Left ventricle myocardium superior (tissue), 1 donor: ENCODE measurements around the gene RPTOR. TPM values are rescaled to one million over a fixed set of nuclear protein-coding genes. Genes with fewer than 3 reads are reported as not detected.

Source experiments
- ATAC-seq: fragments of 200-7000 bp; cut with Tn5 transposase; one replicate; pipeline ENCODE4 v1.9.1; 2020; ENCODE audit warnings: mild to moderate bottlenecking, moderate library complexity
- DNase-seq: peaks from one replicate; pipeline ENCODE4 v3.0.0-alpha.2; 2020
- intact Hi-C: fragments of 100-400 bp; cut with micrococcal nuclease; formaldehyde crosslinking; loops from one replicate; pipeline ENCODE4 v1.11.0; 2022
- total RNA-seq: library from RNA; stranded (reverse); fragmentation: NEBNext Ultra II Directional; extraction: Animal tissue kit (Norgen Biotek cat#: 25700); gene quantifications from one replicate; pipeline ENCODE4 v1.2.1, GENCODE V29; 2021
- donor health status: DM: no; HTN: yes; CAD: no; lungs with severe emphysema.

RPTOR gene
- total RNA-seq, 1 donor from 2014 or later, result 20.9 TPM

DNA sequence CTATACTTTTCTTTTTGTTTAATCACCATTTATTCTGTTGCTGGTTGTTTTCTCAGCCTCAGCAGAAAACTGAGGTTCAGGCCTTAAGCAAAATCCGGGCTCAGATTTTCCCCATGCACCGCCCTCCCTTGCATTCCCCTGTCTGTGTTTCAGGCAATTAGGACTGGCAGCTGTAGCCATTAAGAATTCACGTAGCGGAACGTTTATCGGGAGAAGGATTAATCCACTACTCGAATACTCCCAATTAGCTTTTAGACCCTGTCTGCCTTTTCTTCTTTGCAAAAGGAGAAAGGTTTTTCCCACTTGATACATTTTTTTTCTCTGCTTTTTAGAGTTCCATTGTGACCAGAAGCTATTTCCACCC lies 173.1 kb downstream of the RPTOR start:
- DNase-seq (no peak), ATAC-seq (no peak)
- intact Hi-C loops, result no loop called here

DNA sequence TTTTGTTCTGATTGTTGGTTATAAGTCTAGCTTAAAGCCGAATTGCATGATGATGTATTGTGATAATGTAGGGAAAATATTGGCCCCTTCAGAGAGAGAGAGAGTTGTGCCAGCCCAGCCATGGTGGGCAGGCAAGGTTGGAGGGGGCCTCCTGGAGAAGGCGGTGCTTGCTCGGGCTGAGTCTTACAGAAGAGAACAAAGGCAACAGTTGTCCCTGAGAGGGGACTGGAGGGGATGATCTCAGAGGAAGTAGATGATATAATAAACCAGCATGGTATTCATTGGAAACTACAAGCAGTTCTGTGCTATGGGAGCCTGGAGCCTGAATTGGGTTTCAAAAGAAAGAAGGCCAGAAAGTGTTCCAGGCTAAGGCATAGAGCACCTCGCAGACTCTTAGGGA lies 173.8 kb downstream of the RPTOR start:
- ATAC-seq, result no peak
- intact Hi-C loops, result no loop called here
- no peak for DNase-seq

DNA sequence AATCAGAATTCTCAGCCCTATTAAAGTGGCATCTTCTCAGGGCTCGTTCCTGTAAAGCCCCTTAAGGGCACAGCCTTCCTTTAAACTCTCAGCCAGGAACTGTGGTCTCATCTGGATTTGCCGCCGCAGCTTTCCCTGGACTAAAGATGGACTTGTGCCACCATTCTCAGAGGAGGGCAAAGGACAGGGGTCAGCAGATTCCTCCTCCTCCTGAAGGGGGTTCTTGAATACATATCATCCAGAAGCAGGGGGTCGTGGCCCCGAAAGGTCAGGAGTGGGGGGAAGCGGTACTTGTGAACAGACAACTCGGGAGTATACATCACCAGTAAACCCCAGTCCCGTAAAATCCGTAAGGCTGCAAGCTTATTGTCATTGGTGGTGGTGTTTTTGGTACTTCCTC lies 174.8 kb downstream of the RPTOR start:
- intact Hi-C loops, result no loop called here
- DNase-seq (no peak), ATAC-seq (no peak)

DNA sequence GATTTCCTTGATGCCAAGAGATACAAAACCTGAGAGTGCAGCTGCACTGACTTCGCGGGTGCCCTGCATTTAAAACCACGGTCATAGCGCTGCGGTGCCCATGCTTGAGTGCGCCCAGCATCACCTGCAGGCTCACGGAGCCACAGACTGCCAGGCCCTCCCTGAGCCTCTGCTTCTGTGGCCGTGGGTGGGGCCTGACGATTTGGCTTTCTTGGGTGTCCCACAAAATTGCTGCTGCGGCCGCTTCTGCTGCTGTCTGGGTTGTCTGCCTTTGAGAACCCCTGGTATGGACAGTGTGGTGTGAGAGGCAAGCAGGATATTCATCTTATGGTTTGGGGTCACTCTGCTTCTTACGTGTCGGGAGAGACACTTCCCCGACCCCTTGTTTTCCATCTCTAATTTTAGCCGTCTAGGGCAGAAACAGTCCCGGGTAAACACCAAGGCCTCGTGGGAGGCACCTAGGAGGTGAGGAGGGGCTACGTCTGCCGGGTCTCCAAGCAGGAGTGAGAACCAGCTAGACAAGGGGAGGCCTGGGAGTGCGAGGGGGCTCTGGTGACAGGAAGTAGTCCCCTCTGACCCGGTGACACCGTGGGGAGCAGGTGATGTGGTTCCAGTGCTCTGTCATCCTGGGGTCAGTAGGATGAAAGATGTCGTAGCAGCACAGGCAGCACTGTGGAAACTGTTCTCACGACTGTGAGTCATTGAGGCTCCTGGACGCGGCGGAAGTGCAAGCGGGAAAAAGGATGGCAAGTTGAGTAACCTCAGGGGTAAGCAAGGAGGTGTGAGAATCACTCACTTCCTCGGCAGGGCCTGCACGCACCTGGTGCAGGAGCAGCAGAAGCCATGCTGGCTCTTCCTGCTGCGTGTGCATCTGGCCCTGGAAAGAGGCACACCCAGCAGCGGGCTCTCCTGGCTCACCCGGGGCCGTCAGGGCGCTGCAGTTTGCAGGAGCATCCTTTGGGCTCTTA lies 176.3 kb downstream of the RPTOR start:
- ATAC-seq (no peak), DNase-seq (no peak)
- intact Hi-C loops, result no loop called here

DNA sequence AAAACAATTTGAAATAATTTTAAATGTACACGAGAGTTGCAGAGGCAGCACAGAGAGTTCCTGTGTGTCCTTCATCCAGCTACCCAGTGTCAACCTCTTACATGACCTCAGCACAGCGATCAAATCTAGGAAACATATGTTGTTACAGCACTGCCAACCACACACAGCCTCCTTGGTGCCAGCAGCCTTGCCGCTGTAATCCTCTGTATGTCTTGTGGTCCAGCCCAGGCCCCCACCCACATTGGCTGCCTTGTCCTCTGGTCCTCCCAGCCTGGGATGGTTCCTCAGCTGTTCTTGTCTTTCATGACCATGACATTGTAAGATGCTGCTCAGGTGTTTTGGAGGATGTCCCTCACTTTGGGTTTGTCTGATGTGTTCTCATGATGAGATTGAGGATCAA lies 178.0 kb downstream of the RPTOR start:
- no peak for DNase-seq
- intact Hi-C loops, result no loop called here
- ATAC-seq, result no peak

DNA sequence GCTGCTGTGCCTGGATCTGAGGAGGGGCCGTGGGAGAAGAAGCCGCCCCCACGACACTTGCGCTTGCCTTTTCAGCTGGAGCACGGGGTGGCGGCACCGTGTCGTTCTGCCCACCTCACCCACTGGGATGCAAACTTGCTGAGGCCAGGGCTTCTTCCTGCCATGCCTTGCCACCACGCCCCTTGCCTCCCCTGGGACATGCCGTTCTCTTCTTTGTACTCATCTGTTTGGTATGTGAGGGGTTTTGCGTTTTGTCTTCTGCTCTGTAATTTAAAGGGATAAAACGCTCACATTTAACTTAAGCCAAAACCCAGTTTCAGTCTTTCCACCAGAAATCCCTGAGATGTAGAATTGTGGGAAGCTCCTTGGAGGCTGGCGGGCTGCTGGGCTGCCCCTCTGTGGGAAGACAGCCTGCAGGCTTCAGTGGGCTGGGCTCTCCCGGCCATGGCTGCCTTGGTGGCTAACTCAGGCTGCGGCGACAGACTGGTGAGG lies 180.2 kb downstream of the RPTOR start:
- DNase-seq (no peak), ATAC-seq (no peak)
- intact Hi-C loops, result no loop called here

DNA sequence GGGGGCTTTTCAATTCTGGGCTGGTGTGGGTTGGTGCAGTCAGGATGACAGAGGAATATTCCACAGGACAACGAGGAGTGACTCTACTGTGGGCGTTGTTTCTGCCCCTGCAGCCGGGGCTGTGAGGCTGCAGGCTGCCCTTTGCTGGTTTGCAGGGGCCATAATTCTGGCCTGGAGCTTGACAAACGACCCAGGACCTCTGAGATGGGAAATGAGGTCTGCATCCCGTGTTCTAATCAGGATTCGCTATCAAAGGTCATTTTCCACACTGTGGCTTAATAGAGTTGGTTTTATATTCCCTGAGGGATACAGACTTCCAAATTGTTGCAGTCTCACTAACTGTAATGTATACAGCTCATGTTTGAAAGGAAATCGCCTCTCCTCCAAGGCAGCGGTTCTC lies 180.9 kb downstream of the RPTOR start:
- intact Hi-C loops, result no loop called here
- DNase-seq, result no peak
- ATAC-seq, result peak; percentile 11

DNA sequence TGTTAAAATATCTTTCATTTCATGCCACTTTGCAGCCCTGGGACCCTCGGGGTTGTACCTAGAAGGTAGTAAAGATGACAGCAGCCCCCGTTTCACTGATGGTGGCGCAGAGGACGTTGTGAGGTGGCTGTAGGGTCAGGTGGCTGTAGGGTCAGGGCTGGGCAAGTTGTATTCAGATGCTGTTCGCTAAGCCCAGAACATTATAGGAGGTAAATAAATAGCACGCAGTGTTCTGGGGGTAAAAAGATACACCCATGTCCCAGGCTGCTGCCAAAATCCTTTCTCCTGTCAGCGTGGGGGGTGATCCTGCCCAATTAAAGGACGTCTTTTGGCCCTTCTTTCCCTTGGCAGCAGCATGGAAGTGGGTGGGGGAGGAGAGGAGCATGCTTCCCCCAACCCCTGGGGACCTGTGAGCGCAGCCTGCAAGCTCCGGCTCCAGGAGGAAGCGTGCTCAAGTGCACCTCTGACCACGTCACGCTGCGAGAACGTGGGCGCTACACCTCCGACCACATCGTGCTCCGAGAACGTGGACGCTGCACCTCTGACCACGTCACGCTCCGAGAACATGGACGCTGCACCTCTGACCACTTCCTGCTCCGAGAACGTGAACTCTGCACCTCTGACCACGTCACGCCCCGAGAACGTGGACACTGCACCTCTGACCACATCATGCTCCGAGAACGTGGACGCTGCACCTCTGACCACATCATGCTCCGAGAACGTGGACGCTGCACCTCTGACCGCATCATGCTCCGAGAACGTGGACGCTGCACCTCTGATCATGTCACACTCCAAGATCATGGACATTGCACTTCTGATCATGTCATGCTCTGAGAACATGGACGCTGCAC lies 182.1 kb downstream of the RPTOR start:
- ATAC-seq (no peak), DNase-seq (no peak)
- intact Hi-C loops, result no loop called here

DNA sequence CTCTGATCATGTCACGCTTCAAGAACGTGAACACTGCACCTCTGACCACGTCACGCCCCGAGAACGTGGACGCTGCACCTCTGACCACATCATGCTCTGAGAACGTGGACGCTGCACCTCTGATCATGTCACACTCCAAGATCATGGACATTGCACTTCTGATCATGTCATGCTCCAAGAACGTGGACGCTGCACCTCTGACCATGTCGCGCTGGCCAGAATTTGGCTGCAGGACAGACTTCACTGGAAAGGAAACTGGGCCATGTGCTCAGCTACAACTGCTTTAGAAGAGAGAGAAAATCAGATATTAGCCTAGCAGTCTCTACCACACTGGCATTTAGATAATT lies 182.7 kb downstream of the RPTOR start:
- ATAC-seq (no peak), DNase-seq (no peak)
- intact Hi-C loops, result no loop called here

DNA sequence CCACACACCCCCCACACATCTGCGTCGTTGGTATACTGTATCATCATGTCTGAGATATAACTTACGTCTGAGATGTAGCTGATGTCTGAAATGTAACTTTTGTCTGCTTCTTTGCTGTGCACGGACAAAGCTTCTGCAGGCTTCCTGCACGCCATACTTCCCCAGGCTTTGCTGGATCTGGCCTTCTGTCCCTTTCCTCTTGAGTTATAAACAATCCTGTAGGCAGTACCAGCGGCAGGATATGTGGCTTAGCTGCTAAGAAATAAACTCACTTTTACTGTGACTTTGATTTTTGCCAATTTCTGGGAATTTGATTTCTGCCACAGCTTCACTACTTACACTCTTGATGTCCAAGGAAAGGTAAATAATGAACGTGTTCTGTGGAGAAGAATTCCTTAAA lies 184.4 kb downstream of the RPTOR start:
- no peak for ATAC-seq
- intact Hi-C loops, result no loop called here
- no peak for DNase-seq

DNA sequence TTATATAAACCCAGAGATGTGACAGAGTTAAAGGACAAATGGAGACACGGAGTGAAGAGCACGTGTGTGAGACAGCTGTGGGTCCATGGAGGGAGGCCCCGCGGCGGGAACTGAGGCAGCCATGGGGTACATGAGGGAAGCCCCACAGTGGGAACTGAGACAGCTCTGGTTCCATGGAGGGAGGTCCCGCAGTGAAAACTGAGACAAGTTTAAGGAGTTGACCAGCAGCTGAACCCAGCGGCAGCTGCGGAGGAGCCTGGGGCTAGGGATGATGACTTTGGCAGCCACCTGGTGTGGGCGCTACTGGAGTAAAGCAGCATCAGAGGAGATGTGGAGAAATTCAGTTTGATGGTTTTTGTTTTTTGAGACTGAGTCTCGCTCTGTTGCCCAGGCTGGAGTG lies 185.1 kb downstream of the RPTOR start:
- ATAC-seq, result no peak
- DNase-seq, result no peak
- intact Hi-C loops, result no loop called here

DNA sequence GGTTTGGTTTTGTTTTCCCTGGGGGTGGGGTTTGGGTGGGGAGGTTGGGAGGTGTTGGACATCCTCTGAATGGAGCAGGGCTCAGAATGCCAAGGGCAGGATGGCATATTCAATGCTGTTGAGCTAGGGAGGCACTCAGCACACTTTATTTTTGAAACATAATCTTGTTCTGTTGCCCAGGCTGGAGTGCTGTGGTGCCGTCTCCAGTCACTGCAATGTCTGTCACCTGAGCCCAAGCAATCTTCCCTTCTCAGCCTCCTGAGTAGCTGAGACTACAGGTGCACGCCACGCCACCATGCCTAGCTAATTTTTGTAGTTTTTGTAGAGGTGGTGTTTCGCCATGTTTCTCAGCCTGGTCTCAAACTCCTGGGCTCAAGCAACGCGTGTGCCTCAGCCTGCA lies 186.1 kb downstream of the RPTOR start:
- ATAC-seq (no peak), DNase-seq (no peak)
- intact Hi-C loops, result no loop called here

DNA sequence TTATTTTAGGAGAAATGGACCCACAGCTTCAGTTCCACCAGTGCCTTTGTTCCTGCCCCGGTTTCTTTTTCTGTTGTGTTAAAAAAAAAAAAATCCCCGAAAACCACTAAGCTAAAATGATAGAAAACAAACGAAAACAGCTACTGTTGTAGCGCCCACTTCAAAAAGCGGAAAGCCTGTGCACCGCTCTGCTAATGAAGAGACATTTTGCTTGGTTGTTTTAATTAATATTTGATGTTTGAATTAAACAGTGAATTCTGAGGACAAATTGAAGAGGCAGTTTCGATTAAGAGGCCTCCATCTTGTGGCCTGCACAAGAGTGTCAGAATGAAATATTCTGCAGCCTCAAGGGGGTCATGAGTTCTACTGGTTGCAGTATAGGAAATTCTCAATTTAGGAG lies 186.7 kb downstream of the RPTOR start:
- DNase-seq (no peak), ATAC-seq (no peak)
- intact Hi-C loops, result no loop called here

DNA sequence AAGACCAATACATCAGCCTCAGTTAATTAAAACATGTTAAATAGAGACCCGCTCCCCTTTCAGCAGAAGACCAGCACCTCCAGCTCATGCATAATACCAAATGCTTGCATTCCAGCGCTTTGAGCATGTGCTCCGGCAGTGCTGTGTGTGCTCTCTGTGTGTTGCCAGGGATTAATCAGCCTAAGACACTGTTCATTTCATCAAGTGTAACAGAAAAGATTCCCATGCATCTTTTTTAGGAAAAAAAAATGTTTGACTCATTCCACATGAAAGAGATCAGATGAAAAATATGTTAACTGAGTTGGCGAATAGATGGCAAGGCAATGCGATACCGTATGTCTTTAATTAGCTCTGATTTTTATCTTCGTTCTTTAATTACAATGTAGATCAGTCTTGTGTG lies 187.6 kb downstream of the RPTOR start:
- DNase-seq (no peak), ATAC-seq (no peak)
- intact Hi-C loops, result no loop called here

DNA sequence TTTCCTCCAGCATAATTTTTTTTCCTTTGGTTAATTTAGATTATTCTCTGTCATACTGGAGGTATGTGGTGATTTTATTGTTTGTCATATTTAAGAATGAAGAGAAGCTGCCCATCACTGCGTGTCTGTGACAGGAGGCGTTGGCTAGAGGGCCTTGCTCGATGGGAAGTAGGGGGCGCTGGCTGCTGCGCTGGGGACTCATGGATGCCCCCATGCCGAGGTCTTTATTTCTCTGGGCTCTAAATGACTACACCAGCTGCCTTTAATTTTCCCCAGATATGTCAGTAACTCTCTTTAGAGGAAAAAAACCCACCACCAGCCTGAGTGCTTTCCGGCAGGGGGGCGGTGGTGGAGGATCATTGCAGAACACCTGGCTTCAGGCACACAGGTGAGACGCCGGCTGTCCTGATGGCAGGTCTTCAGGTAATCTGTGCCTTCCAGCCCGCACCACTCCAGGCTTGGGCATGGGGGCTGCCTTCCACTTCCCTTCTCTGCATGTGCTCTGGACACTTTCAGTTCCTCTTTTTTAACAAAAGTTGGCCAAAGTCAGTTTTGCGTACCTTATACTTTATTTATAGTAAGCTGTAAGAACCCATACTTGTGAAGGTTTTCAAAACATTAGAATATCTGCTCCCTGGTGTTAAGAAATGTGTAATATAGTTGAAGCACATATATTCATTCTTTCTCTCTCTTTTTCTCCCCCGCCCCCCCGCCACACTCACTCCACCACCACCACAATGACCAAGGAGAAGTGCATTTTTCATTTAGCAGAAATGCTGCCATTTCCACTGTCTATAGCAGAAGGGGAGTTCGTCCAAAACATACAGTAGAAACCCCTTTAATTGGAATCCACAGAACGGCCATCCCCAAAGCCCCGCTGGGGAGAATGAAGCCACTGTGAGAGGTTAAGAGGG lies 192.7 kb downstream of the RPTOR start:
- intact Hi-C loops, result no loop called here
- peak; percentile 37 for ATAC-seq
- no peak for DNase-seq

DNA sequence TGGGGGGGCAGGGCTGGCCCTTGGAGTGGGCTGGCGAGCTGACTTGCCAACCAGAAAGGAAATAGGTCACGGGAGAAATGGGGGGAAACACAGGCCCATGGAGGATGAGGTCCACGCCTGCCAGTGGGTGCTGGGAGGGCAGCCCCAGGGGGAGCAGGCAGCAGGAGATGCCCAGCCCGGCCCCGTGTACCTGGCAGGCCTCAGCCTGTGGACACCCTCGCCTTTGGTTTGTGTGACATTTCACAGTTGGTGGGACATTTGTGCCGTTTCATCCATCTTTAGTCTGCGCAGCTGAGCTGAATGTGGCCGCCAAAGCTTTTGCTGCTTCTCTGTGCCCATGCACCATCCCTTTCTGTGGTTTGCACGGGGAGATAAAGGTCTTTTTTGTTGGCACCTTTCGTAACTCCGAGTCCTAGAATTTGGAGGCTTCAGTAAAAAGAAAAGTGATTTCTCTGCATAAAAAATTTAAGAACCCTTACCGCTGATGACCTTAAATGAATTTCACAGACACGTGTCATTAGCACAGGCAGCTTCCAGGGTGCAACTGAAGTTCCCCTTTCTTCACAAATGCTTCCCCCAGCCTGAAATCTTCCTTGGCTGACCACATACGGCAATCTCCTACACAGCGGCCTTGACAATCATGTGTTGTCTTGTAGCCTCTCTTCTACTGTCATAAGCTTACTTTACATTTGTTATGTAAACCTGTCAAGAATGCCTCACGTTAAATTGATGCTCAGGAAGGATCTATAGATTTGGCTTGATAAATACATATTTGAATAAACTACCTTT lies 193.6 kb downstream of the RPTOR start:
- intact Hi-C loops, result no loop called here
- ATAC-seq (peak; percentile 52), DNase-seq (no peak)

DNA sequence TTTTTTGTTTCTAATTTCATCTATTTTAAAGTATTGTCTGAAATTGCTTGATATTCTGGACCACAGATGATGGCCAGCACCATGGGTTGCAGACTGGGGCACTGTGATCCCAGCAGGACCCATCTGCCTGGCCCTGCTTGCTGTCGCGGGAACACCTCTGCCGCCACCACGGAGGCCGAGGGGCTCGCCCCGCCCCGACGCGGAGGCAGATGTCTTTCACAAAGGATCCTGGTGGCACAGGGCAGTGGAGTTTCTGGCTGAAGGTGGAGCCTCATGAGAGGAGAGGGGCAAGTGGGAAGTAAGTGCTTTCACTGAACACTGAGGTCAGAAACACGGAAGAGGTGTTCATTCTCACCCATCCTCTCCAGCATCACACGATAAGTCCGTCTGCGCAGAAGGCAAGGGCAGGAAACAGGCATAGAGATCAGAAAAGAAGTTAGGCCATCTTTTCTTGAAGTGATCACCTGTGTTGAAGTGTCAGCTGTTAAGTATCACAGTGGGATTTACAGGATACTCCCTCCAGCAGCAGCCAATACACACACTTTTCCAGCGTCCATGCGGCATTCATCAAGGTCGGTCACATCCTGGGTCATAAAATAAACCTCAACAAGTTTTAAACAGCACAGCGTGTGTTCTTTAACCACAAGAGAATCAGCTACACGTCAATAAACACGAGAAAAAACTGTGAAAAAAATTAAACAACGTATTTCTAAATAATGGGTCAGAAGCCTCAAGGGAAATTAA lies 194.5 kb downstream of the RPTOR start:
- no peak for ATAC-seq
- DNase-seq, result no peak
- intact Hi-C loops, result no loop called here

DNA sequence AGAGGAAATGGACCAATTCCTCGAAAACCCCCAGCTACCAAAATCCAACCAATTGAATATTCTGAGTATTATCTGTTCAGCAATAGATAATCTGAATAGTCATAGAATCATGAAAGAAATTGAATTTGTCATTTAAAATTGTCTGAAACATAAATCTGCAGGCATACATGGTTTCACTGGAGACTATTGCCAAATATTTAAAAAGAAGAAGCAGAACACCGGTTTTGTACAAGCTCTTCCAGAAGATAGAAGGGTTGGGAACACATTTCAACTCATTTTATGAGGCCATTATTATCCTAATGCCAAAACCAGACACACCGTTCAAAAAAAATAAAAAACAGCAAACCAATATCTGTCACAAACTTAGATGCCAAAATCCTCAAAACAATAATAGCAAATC lies 195.5 kb downstream of the RPTOR start:
- intact Hi-C loops, result no loop called here
- no peak for ATAC-seq
- DNase-seq, result no peak
